ENCODE data around the gene BORCS6. TPM values are rescaled to one million over a fixed set of nuclear protein-coding genes. Genes with fewer than 3 reads are reported as not detected.
A peak's percentile ranks its signal among the peaks of the same experiment; 100 is the strongest.

The BORCS6 gene
- total and polyA plus RNA-seq, 2 of the 13 experiments (the other 11 are each of a cell fraction or from before 2014, with no cell fraction given), result 2.0 to 5.1 TPM

- TF ChIP-seq MAF1 (CRISPR knock-in tag; IDR thresholded peaks at IDR 0.05; ENCODE audit: borderline replicate concordance) (no peak), HNRNPL (IDR thresholded peaks at IDR 0.05; ENCODE audit: low read depth, low read length) (no peak), RBFOX2 (IDR thresholded peaks at IDR 0.05; ENCODE audit: low read depth, low read length) (peak; percentile 52; the same call in 1 of the 2 replicates), ZSCAN29 (CRISPR knock-in tag; conservative IDR thresholded peaks at IDR 0.05) (no peak), ATRX (CRISPR knock-in tag; IDR thresholded peaks at IDR 0.05; ENCODE audit: borderline replicate concordance) (no peak), KDM3A (CRISPR knock-in tag; IDR thresholded peaks at IDR 0.05; ENCODE audit: low read depth) (no peak), ZNF234 (CRISPR knock-in tag; conservative IDR thresholded peaks at IDR 0.05) (no peak), SAP130 (CRISPR knock-in tag; IDR thresholded peaks at IDR 0.05; ENCODE audit: low read depth) (peak; percentile 82), ATF7 (IDR thresholded peaks at IDR 0.05) (no peak), ATF7 (CRISPR knock-in tag; IDR thresholded peaks at IDR 0.05) (no peak), ZNF563 (CRISPR knock-in tag; IDR thresholded peaks at IDR 0.05) (no peak), NFKBIZ (CRISPR knock-in tag; IDR thresholded peaks at IDR 0.05) (no peak), MEIS1 (CRISPR knock-in tag; IDR thresholded peaks at IDR 0.05; ENCODE audit: borderline replicate concordance) (no peak), NR2F1 (CRISPR knock-in tag; IDR thresholded peaks at IDR 0.05) (no peak), ZNF160 (CRISPR knock-in tag; IDR thresholded peaks at IDR 0.05) (no peak), ZNF75D (CRISPR knock-in tag; IDR thresholded peaks at IDR 0.05; ENCODE audit: borderline replicate concordance) (no peak)
- TF ChIP-seq, protein P1, sequence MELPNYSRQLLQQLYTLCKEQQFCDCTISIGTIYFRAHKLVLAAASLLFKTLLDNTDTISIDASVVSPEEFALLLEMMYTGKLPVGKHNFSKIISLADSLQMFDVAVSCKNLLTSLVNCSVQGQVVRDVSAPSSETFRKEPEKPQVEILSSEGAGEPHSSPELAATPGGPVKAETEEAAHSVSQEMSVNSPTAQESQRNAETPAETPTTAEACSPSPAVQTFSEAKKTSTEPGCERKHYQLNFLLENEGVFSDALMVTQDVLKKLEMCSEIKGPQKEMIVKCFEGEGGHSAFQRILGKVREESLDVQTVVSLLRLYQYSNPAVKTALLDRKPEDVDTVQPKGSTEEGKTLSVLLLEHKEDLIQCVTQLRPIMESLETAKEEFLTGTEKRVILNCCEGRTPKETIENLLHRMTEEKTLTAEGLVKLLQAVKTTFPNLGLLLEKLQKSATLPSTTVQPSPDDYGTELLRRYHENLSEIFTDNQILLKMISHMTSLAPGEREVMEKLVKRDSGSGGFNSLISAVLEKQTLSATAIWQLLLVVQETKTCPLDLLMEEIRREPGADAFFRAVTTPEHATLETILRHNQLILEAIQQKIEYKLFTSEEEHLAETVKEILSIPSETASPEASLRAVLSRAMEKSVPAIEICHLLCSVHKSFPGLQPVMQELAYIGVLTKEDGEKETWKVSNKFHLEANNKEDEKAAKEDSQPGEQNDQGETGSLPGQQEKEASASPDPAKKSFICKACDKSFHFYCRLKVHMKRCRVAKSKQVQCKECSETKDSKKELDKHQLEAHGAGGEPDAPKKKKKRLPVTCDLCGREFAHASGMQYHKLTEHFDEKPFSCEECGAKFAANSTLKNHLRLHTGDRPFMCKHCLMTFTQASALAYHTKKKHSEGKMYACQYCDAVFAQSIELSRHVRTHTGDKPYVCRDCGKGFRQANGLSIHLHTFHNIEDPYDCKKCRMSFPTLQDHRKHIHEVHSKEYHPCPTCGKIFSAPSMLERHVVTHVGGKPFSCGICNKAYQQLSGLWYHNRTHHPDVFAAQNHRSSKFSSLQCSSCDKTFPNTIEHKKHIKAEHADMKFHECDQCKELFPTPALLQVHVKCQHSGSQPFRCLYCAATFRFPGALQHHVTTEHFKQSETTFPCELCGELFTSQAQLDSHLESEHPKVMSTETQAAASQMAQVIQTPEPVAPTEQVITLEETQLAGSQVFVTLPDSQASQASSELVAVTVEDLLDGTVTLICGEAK (IDR thresholded peaks at IDR 0.05), result no peak
- TF ChIP-seq, protein P1 (CRISPR knock-in tag; IDR thresholded peaks at IDR 0.05), result no peak
- TF ChIP-seq, protein P2, sequence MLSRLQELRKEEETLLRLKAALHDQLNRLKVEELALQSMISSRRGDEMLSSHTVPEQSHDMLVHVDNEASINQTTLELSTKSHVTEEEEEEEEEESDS (CRISPR knock-in tag; IDR thresholded peaks at IDR 0.05; ENCODE audit: borderline replicate concordance), result no peak
- TF ChIP-seq, protein P3, sequence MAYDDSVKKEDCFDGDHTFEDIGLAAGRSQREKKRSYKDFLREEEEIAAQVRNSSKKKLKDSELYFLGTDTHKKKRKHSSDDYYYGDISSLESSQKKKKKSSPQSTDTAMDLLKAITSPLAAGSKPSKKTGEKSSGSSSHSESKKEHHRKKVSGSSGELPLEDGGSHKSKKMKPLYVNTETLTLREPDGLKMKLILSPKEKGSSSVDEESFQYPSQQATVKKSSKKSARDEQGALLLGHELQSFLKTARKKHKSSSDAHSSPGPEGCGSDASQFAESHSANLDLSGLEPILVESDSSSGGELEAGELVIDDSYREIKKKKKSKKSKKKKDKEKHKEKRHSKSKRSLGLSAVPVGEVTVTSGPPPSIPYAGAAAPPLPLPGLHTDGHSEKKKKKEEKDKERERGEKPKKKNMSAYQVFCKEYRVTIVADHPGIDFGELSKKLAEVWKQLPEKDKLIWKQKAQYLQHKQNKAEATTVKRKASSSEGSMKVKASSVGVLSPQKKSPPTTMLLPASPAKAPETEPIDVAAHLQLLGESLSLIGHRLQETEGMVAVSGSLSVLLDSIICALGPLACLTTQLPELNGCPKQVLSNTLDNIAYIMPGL (CRISPR knock-in tag; IDR thresholded peaks at IDR 0.05; ENCODE audit: borderline replicate concordance in 1 of 2, low read depth in 1 of 2), result peak in 1 of 2 experiments; percentile 50; a peak in 3 of 4 replicates
Measured at GRCh38 chr17:8192070-8192815, 2.3 kb upstream of the BORCS6 start (continued).

Measured in HepG2 (cell line).